A549 (cell line): ENCODE data around the gene TRPM6. TPM values are rescaled to one million over a fixed set of nuclear protein-coding genes. Genes with fewer than 3 reads are reported as not detected.

Experiments
- ATAC-seq, 2 experiments: fragments of 200-7000 bp in 1 of 2; fragments of >200 bp in 1 of 2; cut with Nextera tagmentation in 1 of 2; cut with Tn5 transposase in 1 of 2; 3 replicates each; pipeline versions ENCODE4 v1.8.0 to v1.9.1; 2018 to 2020; ENCODE audit warnings: mild to moderate bottlenecking in 1 of 2, moderate library complexity in 1 of 2
- CTCF ChIA-PET: fragments of 300-600 bp; sonication (Branson Sonifier 250); formaldehyde crosslinking; extraction: SDS; loops from one replicate; lab custom pipeline; 2021; ENCODE audit warnings: antibody characterized with exemption, inconsistent platforms; lab: Yijun Ruan, JAX
- POLR2A ChIA-PET: fragments of 350-600 bp; formaldehyde crosslinking; extraction: SDS; loops from one replicate; lab custom pipeline; 2021; ENCODE audit warnings: antibody characterized with exemption, inconsistent platforms; lab: Yijun Ruan, JAX
- DNase-seq, 2 experiments: peaks; one replicate each; pipeline versions ENCODE4 v3.0.0 to v3.0.0-alpha.2; 2011 to 2016; ENCODE audit warnings: low read depth in 1 of 2, low spot score in 1 of 2
- FAIRE-seq: peaks from 2 replicates; lab custom pipeline; 2011; peaks lifted over from hg19 to GRCh38; lab: Jason Lieb, UNC
- H3K27ac ChIP-seq, 2 experiments: fragments of >200 bp; sonication (Bioruptor Twin); formaldehyde crosslinking; 3 replicates each; pipeline ENCODE4 v1.5.1; 2016 to 2017
- H3K4me1 ChIP-seq: fragments of >200 bp; sonication (Bioruptor Twin); formaldehyde crosslinking; 3 replicates; pipeline ENCODE4 v1.6.1; 2016
- H3K4me2 ChIP-seq: fragments of >200 bp; sonication (Bioruptor Twin); formaldehyde crosslinking; 3 replicates; pipeline ENCODE4 v1.6.1; 2016
- H3K4me3 ChIP-seq: fragments of >200 bp; sonication (Bioruptor Twin); formaldehyde crosslinking; 3 replicates; pipeline ENCODE4 v1.5.1; 2016
- H3K9me3 ChIP-seq: fragments of >200 bp; sonication (Bioruptor Twin); formaldehyde crosslinking; 3 replicates; pipeline ENCODE4 v1.6.1; 2016
- ATOH8 ChIP-seq: fragments of 250-450 bp; sonication (Bioruptor Pico); IDR thresholded peaks from 2 replicates; pipeline ENCODE4 v1.5.0; 2020; ENCODE audit warnings: low read depth, mild to moderate bottlenecking, moderate library complexity
- CEBPB ChIP-seq, 2 experiments: fragments of >200 bp in 1 of 2; sonication (Bioruptor Twin) in 1 of 2; formaldehyde crosslinking in 1 of 2; IDR thresholded peaks; 2 replicates each; pipeline ENCODE4 v1.6.1; 2012 to 2016
- CTCF ChIP-seq: fragments of >200 bp; sonication (Bioruptor Twin); formaldehyde crosslinking; IDR thresholded peaks from 3 replicates; pipeline ENCODE4 v1.5.1; 2016
- E2F6 ChIP-seq: IDR thresholded peaks from 2 replicates; pipeline ENCODE4 v1.6.1; 2012; ENCODE audit warnings: low read depth, borderline replicate concordance
- EP300 ChIP-seq, 2 experiments: fragments of >200 bp; sonication (Bioruptor Twin); formaldehyde crosslinking; IDR thresholded peaks; 2 replicates in 1 of 2; 3 replicates in 1 of 2; pipeline ENCODE4 v1.6.1; 2016 to 2017
- ESRRA ChIP-seq: fragments of 150-350 bp; IDR thresholded peaks from 2 replicates; pipeline ENCODE4 v1.6.1; 2014; ENCODE audit warnings: mild to moderate bottlenecking, low read length, borderline replicate concordance
- GATA3 ChIP-seq: IDR thresholded peaks from 2 replicates; pipeline ENCODE4 v1.6.1; 2012; ENCODE audit warnings: borderline replicate concordance
- HEYL ChIP-seq: fragments of 250-450 bp; sonication (Bioruptor Pico); IDR thresholded peaks from 2 replicates; pipeline ENCODE4 v1.8.0; 2021; ENCODE audit warnings: mild to moderate bottlenecking, moderate library complexity
- HOXB5 ChIP-seq: fragments of 250-450 bp; sonication (Bioruptor Pico); IDR thresholded peaks from 2 replicates; pipeline ENCODE4 v1.5.0; 2020; ENCODE audit warnings: mild to moderate bottlenecking, moderate library complexity
- KDM5A ChIP-seq: fragments of 200-600 bp; sonication (generic); IDR thresholded peaks from 2 replicates; pipeline ENCODE4 v1.6.1; 2016; ENCODE audit warnings: antibody characterized with exemption, mild to moderate bottlenecking
- MAFK ChIP-seq: fragments of 450-650 bp; IDR thresholded peaks from 2 replicates; pipeline ENCODE4 v1.6.1; 2014; ENCODE audit not compliant: partially characterized antibody
- MAX ChIP-seq: IDR thresholded peaks from 2 replicates; pipeline ENCODE4 v1.6.1; 2012
- MAZ ChIP-seq: fragments of 150-350 bp; IDR thresholded peaks from 2 replicates; pipeline ENCODE4 v1.6.1; 2014; ENCODE audit warnings: antibody characterized with exemption, low read depth, low read length, borderline replicate concordance
- NFE2L2 ChIP-seq: fragments of 150-350 bp; conservative IDR thresholded peaks from 2 replicates; pipeline ENCODE4 v1.6.1; 2014; ENCODE audit warnings: low read length
- NPAS2 ChIP-seq: fragments of 250-450 bp; sonication (Bioruptor Pico); IDR thresholded peaks from 2 replicates; pipeline ENCODE4 v1.8.0; 2022; ENCODE audit warnings: mild to moderate bottlenecking, moderate library complexity, borderline replicate concordance
- NR3C1 ChIP-seq: fragments of >200 bp; sonication (Bioruptor Twin); formaldehyde crosslinking; IDR thresholded peaks from 3 replicates; pipeline ENCODE4 v1.6.1; 2017
- PBX3 ChIP-seq: IDR thresholded peaks from 2 replicates; pipeline ENCODE4 v1.6.1; 2012
- POLR2A ChIP-seq: IDR thresholded peaks from 2 replicates; pipeline ENCODE4 v1.6.1; 2012; ENCODE audit warnings: mild to moderate bottlenecking, low read length
- REST ChIP-seq: fragments of 200-600 bp; sonication (generic); IDR thresholded peaks from 2 replicates; pipeline ENCODE4 v1.6.1; 2016; ENCODE audit warnings: antibody characterized with exemption, mild to moderate bottlenecking, moderate library complexity
- RFX5 ChIP-seq: fragments of 450-650 bp; IDR thresholded peaks from 2 replicates; pipeline ENCODE4 v1.7.1; 2014; ENCODE audit warnings: antibody characterized with exemption, mild to moderate bottlenecking, moderate library complexity
- SREBF2 ChIP-seq: fragments of 450-650 bp; IDR thresholded peaks from 2 replicates; pipeline ENCODE4 v1.6.1; 2014; ENCODE audit warnings: mild to moderate bottlenecking, moderate library complexity
- TFCP2L1 ChIP-seq: fragments of 250-450 bp; sonication (Bioruptor Pico); IDR thresholded peaks from 2 replicates; pipeline ENCODE4 v1.5.0; 2021; ENCODE audit warnings: mild to moderate bottlenecking
- USF2 ChIP-seq: fragments of 450-650 bp; IDR thresholded peaks from 2 replicates; pipeline ENCODE4 v1.6.1; 2014; ENCODE audit warnings: antibody characterized with exemption
- ZC3H11A ChIP-seq: fragments of 450-650 bp; IDR thresholded peaks from 2 replicates; pipeline ENCODE4 v1.6.1; 2014; ENCODE audit warnings: antibody characterized with exemption, mild to moderate bottlenecking
- ZNF302 ChIP-seq: fragments of 250-450 bp; sonication (Bioruptor Pico); IDR thresholded peaks from 2 replicates; pipeline ENCODE4 v1.9.0; 2021; ENCODE audit warnings: inconsistent platforms, mild to moderate bottlenecking, moderate library complexity
- WGBS: methylation state at CpG from one replicate; pipeline ENCODE4 v1.1.6; 2017; ENCODE audit errors: missing lambda C conversion rate; 5-methylcytosine and 5-hydroxymethylcytosine counted together
- polyA plus RNA-seq, 4 experiments: library from polyadenylated mRNA; depleted of rRNA in 3 of 4; stranded (reverse); fragments of >200 nt; fragmentation: RNase III in 1 of 4; extraction: RNeasy Plus Mini Kit Qiagen cat#74134 plus additional on column Dnase treatment in 1 of 4; gene quantifications; 2 replicates in 3 of 4; 3 replicates in 1 of 4; pipeline ENCODE4 v1.2.3, GENCODE V29; 2011 to 2017

The TRPM6 gene
- polyA plus RNA-seq, 2 of the 4 experiments (the other 2 are of a cell fraction), result 1.5 to 2.1 TPM

GRCh38 chr9:74770508-74771261 lies 117.0 kb downstream of the TRPM6 start (continued):
- TF ChIP-seq PBX3 (no peak), GATA3 (no peak), ATOH8 (no peak), RFX5 (no peak), REST (no peak), SREBF2 (no peak), TFCP2L1 (no peak), MAFK (no peak), HOXB5 (no peak), USF2 (0 out of 2 replicates have a peak, but pooled peaks have one; percentile 32), ZC3H11A (no peak)

GRCh38 chr9:74765481-74765971 lies 122.2 kb downstream of the TRPM6 start:
- POLR2A ChIA-PET, result no interaction called here
- CTCF ChIA-PET, result no interaction called here
- Histone ChIP-seq H3K27ac (no peak overlapping the region), H3K9me3 (no peaks in the 10 kb centered on the region), H3K4me2 (no peak overlapping the region), H3K4me1 (peaks cover 6% of the 10 kb centered on the region), H3K4me3 (no peak overlapping the region)
- WGBS, result 87% methylated on average over 3 of the region's 3 CpGs
- TF ChIP-seq MAFK (no peak), ESRRA (no peak), KDM5A (no peak), NFE2L2 (no peak), HEYL (no peak), TFCP2L1 (no peak), NPAS2 (CRISPR knock-in tag) (no peak), MAX (no peak), E2F6 (no peak), CTCF (no peak), EP300 (IDR thresholded peaks at IDR 0.05) (no peak), CEBPB (IDR thresholded peaks at IDR 0.05) (no peak), ATOH8 (no peak), POLR2A (no peak), NR3C1 (no peak), MAZ (no peak), HOXB5 (no peak), ZNF302 (CRISPR knock-in tag) (no peak)
- no peak for FAIRE-seq
- no peak for ATAC-seq
- DNase-seq, result no peak
